Thyroid gland (tissue), 4 donors: ENCODE measurements around the gene DIO1.

Source experiments
- CTCF ChIP-seq, 6 experiments: fragments of 200-600 bp in 3 of 6; fragments of 450-650 bp in 3 of 6; sonication (generic) in 3 of 6; IDR thresholded peaks; one replicate each; pipeline ENCODE4 v1.5.1; 2016 to 2019; ENCODE audit warnings: antibody characterized with exemption in 6 of 6, mild to moderate bottlenecking in 2 of 6, inconsistent platforms in 1 of 6, moderate library complexity in 1 of 6
- POLR2A ChIP-seq, 2 donors: fragments of 450-650 bp; IDR thresholded peaks; one replicate each; pipeline ENCODE4 v1.6.1; 2017; ENCODE audit warnings: antibody characterized with exemption in 2 of 2, mild to moderate bottlenecking in 2 of 2, moderate library complexity in 1 of 2

- TF ChIP-seq CTCF (IDR thresholded peaks at IDR 0.05) (no peak), POLR2A (IDR thresholded peaks at IDR 0.05) (peak in 1 of 2 donors; percentile 84)
Observed at GRCh38 chr1:53945433-53946251, 51.7 kb downstream of the DIO1 start, which contains the start of gene IFT25.
